ENCODE data around the gene MDGA2. TPM values are rescaled to one million over a fixed set of nuclear protein-coding genes. Genes with fewer than 3 reads are reported as not detected.
"Not testable (repeated sequence)": the region's sequence is repeated elsewhere in the genome, so short reads cannot be mapped to it uniquely, and the experiment has no call there.

MDGA2 gene
- total RNA-seq, 6 experiments from 2014 or later, result 0.17 to 0.53 (median 0.27) TPM; not detected in 3

- intact Hi-C loops (cut with DNase I), result no loop called here
- no peaks in the 10 kb centered on the region for H3K9me3 ChIP-seq
- 59% methylated on average over 4 of the region's 4 CpGs for WGBS (ENCODE audit: insufficient coverage, low coverage, low lambda C conversion rate, missing lambda C conversion rate)
- H3K27ac ChIP-seq, result no peak overlapping the region
- ATAC-seq (no peak), DNase-seq (no peak)
- TF ChIP-seq CTCF (IDR thresholded peaks at IDR 0.05) (no peak), POLR2A (IDR thresholded peaks at IDR 0.05) (no peak)
- H3K4me3 ChIP-seq, result no peak overlapping the region
- H3K27me3 ChIP-seq, result no peaks in the 10 kb centered on the region
- no peaks in the 10 kb centered on the region for H3K36me3 ChIP-seq
- H3K4me1 ChIP-seq, result no peaks in the 10 kb centered on the region
These were observed 422.6 kb downstream of the MDGA2 start for GRCh38 chr14:47252802-47253201.

GRCh38 chr14:47246367-47246766, 429.0 kb downstream of the MDGA2 start:
- ATAC-seq, result no peak
- Histone ChIP-seq H3K4me1 (no peaks in the 10 kb centered on the region), H3K27ac (no peak overlapping the region), H3K27me3 (no peaks in the 10 kb centered on the region), H3K36me3 (no peaks in the 10 kb centered on the region), H3K9me3 (no peaks in the 10 kb centered on the region), H3K4me3 (no peak overlapping the region)
- TF ChIP-seq POLR2A (IDR thresholded peaks at IDR 0.05) (no peak), CTCF (IDR thresholded peaks at IDR 0.05) (no peak)
- no peak for DNase-seq
- WGBS (ENCODE audit: insufficient coverage, low coverage, low lambda C conversion rate, missing lambda C conversion rate), result 35% methylated on average over 1 of the region's 1 CpG
- intact Hi-C loops (cut with DNase I), result no loop called here

- H3K4me3 ChIP-seq; H3K27ac ChIP-seq; H3K36me3 ChIP-seq; intact Hi-C loops (cut with DNase I); H3K9me3 ChIP-seq; DNase-seq; H3K4me1 ChIP-seq; ATAC-seq; H3K27me3 ChIP-seq: not testable (repeated sequence)
- WGBS (ENCODE audit: insufficient coverage, low coverage, low lambda C conversion rate, missing lambda C conversion rate), result no CpG with 5 or more reads among the region's 18 CpGs
These were observed 432.8 kb downstream of the MDGA2 start for GRCh38 chr14:47242579-47242978.

GRCh38 chr14:47240748-47241437, 434.5 kb downstream of the MDGA2 start:
- ATAC-seq (no peak), DNase-seq (no peak)
- H3K4me3 ChIP-seq, result no peak overlapping the region
- no peaks in the 10 kb centered on the region for H3K27me3 ChIP-seq
- no peak overlapping the region for H3K27ac ChIP-seq
- no peaks in the 10 kb centered on the region for H3K36me3 ChIP-seq
- no peaks in the 10 kb centered on the region for H3K9me3 ChIP-seq
- TF ChIP-seq POLR2A (IDR thresholded peaks at IDR 0.05), result no peak
- TF ChIP-seq CTCF (IDR thresholded peaks at IDR 0.05), result no peak
- no peaks in the 10 kb centered on the region for H3K4me1 ChIP-seq
- WGBS (ENCODE audit: insufficient coverage, low coverage, low lambda C conversion rate, missing lambda C conversion rate), result 50% methylated on average over 1 of the region's 1 CpG
- intact Hi-C loops (cut with DNase I), result no loop called here

- no peaks in the 10 kb centered on the region for H3K9me3 ChIP-seq
- ATAC-seq (peak; percentile 45 to 71 (median 57)), DNase-seq (no peak)
- no peaks in the 10 kb centered on the region for H3K27me3 ChIP-seq
- no peak overlapping the region for H3K4me3 ChIP-seq
- intact Hi-C loops (cut with DNase I), result no loop called here
- H3K36me3 ChIP-seq, result no peaks in the 10 kb centered on the region
- TF ChIP-seq CTCF (IDR thresholded peaks at IDR 0.05), result no peak
- no peaks in the 10 kb centered on the region for H3K4me1 ChIP-seq
- no peak overlapping the region for H3K27ac ChIP-seq
- WGBS (ENCODE audit: insufficient coverage, low coverage, low lambda C conversion rate, missing lambda C conversion rate), result 38% methylated on average over 3 of the region's 3 CpGs
These were observed 439.8 kb downstream of the MDGA2 start for GRCh38 chr14:47235619-47236018.

All from right lobe of liver (tissue), 6 donors.